HG02884 (cell line): ENCODE data around the gene ACAN.

Experiments used
- ATAC-seq: cut with Tn5 transposase; IDR thresholded peaks from one replicate; pipeline ENCODE4 v1.9.1; 2021; ENCODE audit warnings: mild to moderate bottlenecking, moderate library complexity; ENCODE audit not compliant: unreplicated experiment

The ACAN gene

GRCh38 chr15:88803241-88803919, at the start of gene ACAN:
TSS of gene ACAN (plus strand) at chr15:88803436. CDS start at chr15:88836207, 32,771 bp downstream.
- ATAC-seq: no peak

- no peak for ATAC-seq
These were observed 46.7 kb upstream of the ACAN start for GRCh38 chr15:88756521-88756920.

- no peak for ATAC-seq
These were observed 46.3 kb upstream of the ACAN start for GRCh38 chr15:88756921-88757320.

- ATAC-seq: no peak
These were observed 43.4 kb upstream of the ACAN start for GRCh38 chr15:88759872-88760271.

GRCh38 chr15:88764448-88764847, 38.8 kb upstream of the ACAN start:
- no peak for ATAC-seq

GRCh38 chr15:88765212-88765611, 38.0 kb upstream of the ACAN start:
- no peak for ATAC-seq

- ATAC-seq: no peak
These were observed 33.9 kb upstream of the ACAN start for GRCh38 chr15:88769161-88769971.

- no peak for ATAC-seq
These were observed 27.5 kb upstream of the ACAN start for GRCh38 chr15:88775776-88776175.

- no peak for ATAC-seq
These were observed 26.6 kb upstream of the ACAN start for GRCh38 chr15:88776646-88777045.

GRCh38 chr15:88779944-88780343, 23.3 kb upstream of the ACAN start:
- no peak for ATAC-seq

- no peak for ATAC-seq
These were observed 20.8 kb upstream of the ACAN start for GRCh38 chr15:88782465-88782864.

GRCh38 chr15:88785217-88785616, 18.0 kb upstream of the ACAN start:
- no peak for ATAC-seq

GRCh38 chr15:88788036-88788435, 15.2 kb upstream of the ACAN start:
- ATAC-seq: no peak

- no peak for ATAC-seq
These were observed 14.4 kb upstream of the ACAN start for GRCh38 chr15:88788816-88789215.

GRCh38 chr15:88790486-88790885, 12.8 kb upstream of the ACAN start:
- ATAC-seq: no peak

GRCh38 chr15:88791637-88792036, 11.6 kb upstream of the ACAN start:
- no peak for ATAC-seq

- no peak for ATAC-seq
These were observed 10.6 kb upstream of the ACAN start for GRCh38 chr15:88792342-88793282.

- no peak for ATAC-seq
These were observed 9.2 kb upstream of the ACAN start for GRCh38 chr15:88794001-88794400.

- no peak for ATAC-seq
These were observed 5.4 kb upstream of the ACAN start for GRCh38 chr15:88797663-88798339.

GRCh38 chr15:88799341-88799740, 3.9 kb upstream of the ACAN start:
- no peak for ATAC-seq

- no peak for ATAC-seq
These were observed 3.2 kb upstream of the ACAN start for GRCh38 chr15:88800026-88800425.
